Prostate gland (tissue), 2 donors: ENCODE measurements around the gene GJC1. TPM values are rescaled to one million over a fixed set of nuclear protein-coding genes. Genes with fewer than 3 reads are reported as not detected.

Experiments used
- DNase-seq: peaks from one replicate; pipeline ENCODE4 v3.0.0-alpha.2; 2019; ENCODE audit warnings: low spot score
- H3K27ac ChIP-seq, 2 donors: fragments of 200-600 bp; sonication (generic); 2 replicates each; pipeline ENCODE4 v1.5.1; 2017 to 2019
- H3K27me3 ChIP-seq: fragments of 200-600 bp; sonication (generic); replicated peaks from 2 replicates; pipeline ENCODE4 v1.5.1; 2019; ENCODE audit not compliant: insufficient read depth
- H3K36me3 ChIP-seq, 2 donors: fragments of 200-600 bp; sonication (generic); 1 replicate in 1 of 2; 2 replicates in 1 of 2; pipeline versions ENCODE4 v1.5.1 to v1.8.1; 2017 to 2019
- H3K4me1 ChIP-seq: fragments of 200-600 bp; sonication (generic); replicated peaks from 2 replicates; pipeline ENCODE4 v1.5.1; 2019
- H3K4me3 ChIP-seq, 2 donors: fragments of 200-600 bp; sonication (generic); 2 replicates each; pipeline ENCODE4 v1.5.1; 2017 to 2019
- H3K9me3 ChIP-seq: fragments of 200-600 bp; sonication (generic); 2 replicates; pipeline ENCODE4 v1.5.1; 2017
- POLR2A ChIP-seq: fragments of 450-650 bp; IDR thresholded peaks from one replicate; pipeline ENCODE4 v1.6.1; 2016; ENCODE audit warnings: antibody characterized with exemption, mild to moderate bottlenecking
- POLR2AphosphoS5 ChIP-seq: sonication (generic); formaldehyde crosslinking; IDR thresholded peaks from one replicate; pipeline ENCODE4 v1.6.1; 2017; ENCODE audit warnings: antibody characterized with exemption
- WGBS: methylation state at CpG from one replicate; pipeline ENCODE4 v1.1.5; 2018; 5-methylcytosine and 5-hydroxymethylcytosine counted together
- intact Hi-C: fragments of 100-400 bp; cut with DNase I; formaldehyde crosslinking; loops from one replicate; pipeline ENCODE4 v1.14.2; 2022
- total RNA-seq, 2 donors: library from RNA; depleted of rRNA; stranded (reverse); fragments of >200 nt; gene quantifications; one replicate each; pipeline ENCODE4 v1.1.0, GENCODE V29; 2016
- TF ChIP-seq, protein P1 (sequence below), 4 experiments: fragments of 200-600 bp in 2 of 4; fragments of 450-650 bp in 2 of 4; sonication (generic) in 2 of 4; IDR thresholded peaks; 1 replicate in 3 of 4; 2 replicates in 1 of 4; pipeline ENCODE4 v1.5.1; 2016 to 2019; ENCODE audit warnings: antibody characterized with exemption in 4 of 4, mild to moderate bottlenecking in 2 of 4, moderate library complexity in 2 of 4

Gene GJC1
- total RNA-seq, 2 donors from 2014 or later, result 5.3 to 18.3 TPM

DNA sequence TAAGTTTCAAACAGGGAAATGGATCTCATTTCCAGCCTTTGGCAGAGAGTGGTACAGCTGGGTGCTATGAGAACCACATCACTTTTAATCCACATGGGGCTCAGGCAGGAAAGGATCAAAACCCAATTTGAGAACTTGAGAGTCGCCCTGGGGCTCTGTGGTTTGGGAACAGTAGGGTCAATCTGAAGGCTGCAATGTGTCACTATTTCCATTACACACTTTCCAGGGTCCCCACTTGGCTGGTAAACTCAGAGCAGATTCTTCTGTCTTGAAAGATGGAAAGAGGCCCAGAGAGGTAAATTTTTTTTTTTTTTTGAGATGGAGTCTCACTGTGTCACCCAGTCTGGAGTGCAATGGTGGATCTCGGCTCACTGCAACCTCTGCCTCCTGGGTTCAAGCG, 10.8 kb upstream of the GJC1 start:
- intact Hi-C loops, result no loop called here
- H3K27ac ChIP-seq, result no peak overlapping the region
- no peaks in the 10 kb centered on the region for H3K9me3 ChIP-seq
- H3K27me3 ChIP-seq, result no peaks in the 10 kb centered on the region
- no peaks in the 10 kb centered on the region for H3K36me3 ChIP-seq
- DNase-seq, result no peak
- H3K4me3 ChIP-seq, result no peak overlapping the region
- H3K4me1 ChIP-seq, result no peaks in the 10 kb centered on the region
- TF ChIP-seq POLR2A (no peak), POLR2AphosphoS5 (no peak)
- TF ChIP-seq, protein P1, sequence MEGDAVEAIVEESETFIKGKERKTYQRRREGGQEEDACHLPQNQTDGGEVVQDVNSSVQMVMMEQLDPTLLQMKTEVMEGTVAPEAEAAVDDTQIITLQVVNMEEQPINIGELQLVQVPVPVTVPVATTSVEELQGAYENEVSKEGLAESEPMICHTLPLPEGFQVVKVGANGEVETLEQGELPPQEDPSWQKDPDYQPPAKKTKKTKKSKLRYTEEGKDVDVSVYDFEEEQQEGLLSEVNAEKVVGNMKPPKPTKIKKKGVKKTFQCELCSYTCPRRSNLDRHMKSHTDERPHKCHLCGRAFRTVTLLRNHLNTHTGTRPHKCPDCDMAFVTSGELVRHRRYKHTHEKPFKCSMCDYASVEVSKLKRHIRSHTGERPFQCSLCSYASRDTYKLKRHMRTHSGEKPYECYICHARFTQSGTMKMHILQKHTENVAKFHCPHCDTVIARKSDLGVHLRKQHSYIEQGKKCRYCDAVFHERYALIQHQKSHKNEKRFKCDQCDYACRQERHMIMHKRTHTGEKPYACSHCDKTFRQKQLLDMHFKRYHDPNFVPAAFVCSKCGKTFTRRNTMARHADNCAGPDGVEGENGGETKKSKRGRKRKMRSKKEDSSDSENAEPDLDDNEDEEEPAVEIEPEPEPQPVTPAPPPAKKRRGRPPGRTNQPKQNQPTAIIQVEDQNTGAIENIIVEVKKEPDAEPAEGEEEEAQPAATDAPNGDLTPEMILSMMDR (IDR thresholded peaks at IDR 0.05), result no peak
- 80% methylated on average over 3 of the region's 3 CpGs for WGBS

DNA sequence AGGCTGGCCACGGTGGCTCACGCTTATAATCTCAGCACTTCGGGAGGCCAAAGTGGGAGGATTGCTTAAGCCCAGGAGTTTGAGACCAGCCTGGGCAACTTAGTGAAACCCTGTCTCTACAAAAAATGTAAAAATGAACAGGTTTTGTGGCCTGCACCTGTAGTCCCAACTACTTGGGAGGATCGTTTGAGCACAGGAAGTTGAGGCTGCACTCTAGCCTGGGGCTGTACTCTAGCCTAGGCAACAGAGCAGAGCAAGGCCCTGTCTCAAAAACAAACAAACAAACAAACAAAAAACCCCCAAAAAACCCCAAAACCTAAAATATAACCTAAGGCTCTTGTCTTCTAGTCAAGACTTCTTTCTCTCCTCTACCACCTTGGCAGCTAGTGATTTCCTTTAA, 10.2 kb upstream of the GJC1 start:
- no peak overlapping the region for H3K27ac ChIP-seq
- no peaks in the 10 kb centered on the region for H3K36me3 ChIP-seq
- 84% methylated on average over 4 of the region's 4 CpGs for WGBS
- no peaks in the 10 kb centered on the region for H3K27me3 ChIP-seq
- H3K4me3 ChIP-seq, result no peak overlapping the region
- TF ChIP-seq POLR2A (no peak), POLR2AphosphoS5 (no peak)
- TF ChIP-seq, protein P1 (IDR thresholded peaks at IDR 0.05), result no peak
- DNase-seq, result no peak
- no peaks in the 10 kb centered on the region for H3K4me1 ChIP-seq
- intact Hi-C loops, result no loop called here
- no peaks in the 10 kb centered on the region for H3K9me3 ChIP-seq

DNA sequence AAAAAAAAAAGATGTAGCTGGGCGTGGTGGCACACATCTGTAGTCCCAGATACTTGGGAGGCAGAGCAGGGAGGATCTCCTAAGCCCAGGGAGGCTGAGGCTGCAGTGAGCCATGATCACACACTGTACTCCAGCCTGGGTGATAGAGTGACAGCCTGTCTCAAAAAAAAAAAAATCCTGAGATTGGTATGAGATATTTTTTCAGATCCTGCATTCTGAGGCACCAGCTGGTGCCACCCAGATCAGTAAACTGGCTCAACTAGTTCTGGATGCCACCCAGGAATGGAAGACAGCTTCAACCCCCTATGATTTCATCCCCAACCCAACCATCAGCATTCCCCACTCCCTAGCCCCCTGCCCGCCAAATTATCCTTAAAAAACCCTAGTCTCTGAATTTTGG, 7.1 kb upstream of the GJC1 start:
- Histone ChIP-seq H3K4me1 (no peaks in the 10 kb centered on the region), H3K9me3 (no peaks in the 10 kb centered on the region), H3K4me3 (no peak overlapping the region), H3K27me3 (no peaks in the 10 kb centered on the region), H3K27ac (no peak overlapping the region), H3K36me3 (no peaks in the 10 kb centered on the region)
- intact Hi-C loops, result no loop called here
- DNase-seq, result no peak
- TF ChIP-seq POLR2A, result no peak
- TF ChIP-seq, protein P1 (IDR thresholded peaks at IDR 0.05), result no peak
- no peak for TF ChIP-seq POLR2AphosphoS5
- WGBS, result 70% methylated on average over 2 of the region's 2 CpGs

DNA sequence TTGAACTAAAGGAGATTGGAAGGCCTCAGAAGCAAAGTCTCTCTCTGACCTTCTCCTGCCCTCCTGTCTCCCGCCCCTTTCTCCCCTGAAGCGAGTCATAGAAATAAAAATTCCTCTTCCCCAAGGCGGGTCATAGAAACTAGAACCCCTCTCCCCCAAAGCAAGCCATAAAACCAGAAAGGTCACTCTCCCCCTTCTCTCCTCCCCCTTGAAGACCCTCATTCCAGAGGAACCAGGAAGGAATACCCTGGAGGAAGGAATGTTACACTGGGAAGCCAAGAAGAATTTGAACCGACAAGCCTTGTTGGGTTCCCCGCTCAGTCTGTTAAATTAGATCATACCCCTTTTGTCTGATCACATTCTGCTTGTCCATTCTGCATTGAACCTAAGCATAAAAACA, 2.7 kb upstream of the GJC1 start:
- DNase-seq, result no peak
- H3K27ac ChIP-seq, result no peak overlapping the region
- H3K36me3 ChIP-seq, result no peaks in the 10 kb centered on the region
- intact Hi-C loops, result no loop called here
- no peaks in the 10 kb centered on the region for H3K4me1 ChIP-seq
- H3K9me3 ChIP-seq, result no peaks in the 10 kb centered on the region
- TF ChIP-seq, protein P1 (IDR thresholded peaks at IDR 0.05), result no peak
- TF ChIP-seq POLR2AphosphoS5, result no peak
- TF ChIP-seq POLR2A, result no peak
- peaks cover 7% of the 10 kb centered on the region for H3K27me3 ChIP-seq
- H3K4me3 ChIP-seq, result no peak overlapping the region
- WGBS, result 78% methylated on average over 5 of the region's 5 CpGs

DNA sequence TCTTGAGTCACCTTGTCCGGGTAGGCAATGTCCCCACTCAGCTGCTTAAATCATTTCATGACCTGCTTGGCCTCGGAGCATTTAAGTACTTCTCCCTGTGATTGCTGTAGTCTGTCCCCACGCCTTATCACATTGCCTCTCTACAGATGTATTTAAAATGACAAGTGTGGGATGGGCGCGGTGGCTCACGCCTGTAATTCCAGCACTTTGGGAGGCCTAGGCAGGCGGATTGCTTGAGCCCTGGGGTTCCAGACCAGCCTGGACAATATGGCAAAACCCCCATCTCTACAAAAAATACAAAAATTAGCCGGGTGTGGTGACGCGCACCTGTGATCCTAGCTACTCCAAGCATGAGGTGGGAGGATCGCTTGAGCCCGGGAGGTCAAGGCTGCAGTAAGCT, 1.3 kb upstream of the GJC1 start:
- WGBS, result 96% methylated on average over 12 of the region's 12 CpGs
- no peak for DNase-seq
- H3K36me3 ChIP-seq, result no peaks in the 10 kb centered on the region
- intact Hi-C loops, result no loop called here
- H3K4me1 ChIP-seq, result no peaks in the 10 kb centered on the region
- no peaks in the 10 kb centered on the region for H3K9me3 ChIP-seq
- H3K27ac ChIP-seq, result no peak overlapping the region
- TF ChIP-seq POLR2A (no peak), POLR2AphosphoS5 (no peak)
- TF ChIP-seq, protein P1 (IDR thresholded peaks at IDR 0.05), result no peak
- H3K4me3 ChIP-seq, result no peak overlapping the region
- peaks cover 12% of the 10 kb centered on the region for H3K27me3 ChIP-seq
